ENCODE results near the gene BMP8A.

DNA sequence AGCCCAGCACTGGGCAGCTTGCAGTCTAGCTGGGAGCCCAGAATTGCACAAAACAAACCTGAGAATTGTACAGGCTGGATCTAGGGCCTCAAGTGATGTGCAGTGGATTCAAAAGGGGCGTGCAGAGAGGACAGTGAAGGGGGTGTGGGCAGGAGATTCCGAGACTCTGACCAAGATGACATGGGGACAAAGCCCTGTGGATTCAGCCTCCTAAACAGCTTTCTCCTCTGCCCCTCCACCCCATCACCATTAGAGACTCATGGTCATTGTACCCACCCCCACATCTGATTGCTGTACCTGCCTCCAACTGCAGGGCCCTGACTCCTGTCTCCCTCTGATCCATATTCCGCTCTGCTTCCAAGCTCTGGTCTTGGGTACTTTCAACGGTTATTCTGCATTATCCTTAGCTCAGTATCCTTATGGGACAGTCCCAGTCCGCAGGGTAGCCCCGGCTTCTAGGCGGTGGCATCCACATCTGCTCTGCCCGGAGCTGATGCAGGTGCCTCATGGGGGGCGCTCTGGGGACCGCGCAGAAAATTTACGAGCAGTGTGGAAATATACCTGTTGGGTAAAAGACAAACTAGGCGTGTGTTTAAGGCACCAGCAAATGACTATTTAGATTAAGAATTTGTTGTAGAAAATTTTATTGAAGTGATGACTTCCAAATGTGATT lies 1.7 kb upstream of the BMP8A start:
- TF ChIP-seq, protein P1, sequence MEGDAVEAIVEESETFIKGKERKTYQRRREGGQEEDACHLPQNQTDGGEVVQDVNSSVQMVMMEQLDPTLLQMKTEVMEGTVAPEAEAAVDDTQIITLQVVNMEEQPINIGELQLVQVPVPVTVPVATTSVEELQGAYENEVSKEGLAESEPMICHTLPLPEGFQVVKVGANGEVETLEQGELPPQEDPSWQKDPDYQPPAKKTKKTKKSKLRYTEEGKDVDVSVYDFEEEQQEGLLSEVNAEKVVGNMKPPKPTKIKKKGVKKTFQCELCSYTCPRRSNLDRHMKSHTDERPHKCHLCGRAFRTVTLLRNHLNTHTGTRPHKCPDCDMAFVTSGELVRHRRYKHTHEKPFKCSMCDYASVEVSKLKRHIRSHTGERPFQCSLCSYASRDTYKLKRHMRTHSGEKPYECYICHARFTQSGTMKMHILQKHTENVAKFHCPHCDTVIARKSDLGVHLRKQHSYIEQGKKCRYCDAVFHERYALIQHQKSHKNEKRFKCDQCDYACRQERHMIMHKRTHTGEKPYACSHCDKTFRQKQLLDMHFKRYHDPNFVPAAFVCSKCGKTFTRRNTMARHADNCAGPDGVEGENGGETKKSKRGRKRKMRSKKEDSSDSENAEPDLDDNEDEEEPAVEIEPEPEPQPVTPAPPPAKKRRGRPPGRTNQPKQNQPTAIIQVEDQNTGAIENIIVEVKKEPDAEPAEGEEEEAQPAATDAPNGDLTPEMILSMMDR (conservative IDR thresholded peaks at IDR 0.05; ENCODE audit: low read depth, low read length), result no peak
- no peak for TF ChIP-seq EZH2phosphoT487 (IDR thresholded peaks at IDR 0.05; ENCODE audit: borderline replicate concordance, low read length)
- TF ChIP-seq EZH2 (IDR thresholded peaks at IDR 0.05; ENCODE audit: low read length, unreplicated experiment), result no peak

All from PC-3 (cell line).